GM23248 (cell line): Measurements from ENCODE around the gene LARP1. TPM values are rescaled to one million over a fixed set of nuclear protein-coding genes. Genes with fewer than 3 reads are reported as not detected.

Experiments
- DNase-seq: peaks from one replicate; pipeline ENCODE4 v3.0.0-alpha.2; 2015
- H2AFZ ChIP-seq: fragments of 200-600 bp; sonication (generic); 2 replicates; pipeline ENCODE4 v1.6.1; 2016; ENCODE audit warnings: antibody characterized with exemption
- H3F3A ChIP-seq: fragments of 200-600 bp; sonication (generic); 2 replicates; pipeline ENCODE4 v1.6.1; 2016; ENCODE audit warnings: mild to moderate bottlenecking, antibody characterized with exemption, mixed run types; ENCODE audit not compliant: insufficient read depth
- H3K27ac ChIP-seq: fragments of 200-600 bp; sonication (generic); 2 replicates; pipeline ENCODE4 v1.5.1; 2016; ENCODE audit warnings: mild to moderate bottlenecking
- H3K27me3 ChIP-seq: fragments of 200-600 bp; sonication (generic); replicated peaks from 2 replicates; pipeline ENCODE4 v1.6.1; 2016; ENCODE audit warnings: mild to moderate bottlenecking; ENCODE audit not compliant: insufficient read depth
- H3K36me3 ChIP-seq: fragments of 200-600 bp; sonication (generic); 2 replicates; pipeline ENCODE4 v1.6.1; 2016; ENCODE audit warnings: low read depth, mild to moderate bottlenecking
- H3K4me1 ChIP-seq: fragments of 200-600 bp; sonication (generic); 2 replicates; pipeline ENCODE4 v1.6.1; 2016; ENCODE audit warnings: mild to moderate bottlenecking; ENCODE audit not compliant: insufficient read depth
- H3K4me2 ChIP-seq: fragments of 200-600 bp; sonication (generic); one replicate; pipeline ENCODE4 v1.6.1; 2016; ENCODE audit warnings: mild to moderate bottlenecking; ENCODE audit not compliant: unreplicated experiment
- H3K4me3 ChIP-seq: fragments of 200-600 bp; sonication (generic); 2 replicates; pipeline ENCODE4 v1.5.1; 2016; ENCODE audit warnings: mild to moderate bottlenecking
- H3K79me2 ChIP-seq: fragments of 200-600 bp; sonication (generic); 2 replicates; pipeline ENCODE4 v1.6.1; 2016; ENCODE audit warnings: mild to moderate bottlenecking; ENCODE audit not compliant: insufficient read depth
- H3K9ac ChIP-seq: fragments of 200-600 bp; sonication (generic); 2 replicates; pipeline ENCODE4 v1.6.1; 2016; ENCODE audit warnings: mild to moderate bottlenecking
- H3K9me2 ChIP-seq: fragments of 200-600 bp; sonication (generic); 2 replicates; pipeline ENCODE4 v1.6.1; 2016; ENCODE audit warnings: mixed run types, mild to moderate bottlenecking, moderate library complexity; ENCODE audit not compliant: insufficient read depth
- H3K9me3 ChIP-seq: fragments of 200-600 bp; sonication (generic); one replicate; pipeline ENCODE4 v1.6.1; 2017; ENCODE audit warnings: low read depth
- H4K20me1 ChIP-seq: fragments of 200-600 bp; sonication (generic); 2 replicates; pipeline ENCODE4 v1.6.0; 2016; ENCODE audit not compliant: insufficient read depth
- EZH2 ChIP-seq: fragments of 200-600 bp; sonication (generic); IDR thresholded peaks from 2 replicates; pipeline ENCODE4 v1.6.1; 2018; ENCODE audit warnings: antibody characterized with exemption, mild to moderate bottlenecking; ENCODE audit not compliant: insufficient read depth, poor library complexity, severe bottlenecking
- EZH2phosphoT487 ChIP-seq: fragments of 200-600 bp; sonication (generic); IDR thresholded peaks from 2 replicates; pipeline ENCODE4 v1.6.1; 2018; ENCODE audit warnings: antibody characterized with exemption, moderate library complexity, mild to moderate bottlenecking, low read depth; ENCODE audit not compliant: insufficient read depth
- WGBS, 2 experiments: methylation state at CpG; one replicate each; pipeline ENCODE4 v1.1.6; 2015 to 2017; ENCODE audit warnings: low lambda C conversion rate in 2 of 2, low coverage in 1 of 2; ENCODE audit errors: missing lambda C conversion rate in 2 of 2; 5-methylcytosine and 5-hydroxymethylcytosine counted together
- in situ Hi-C: fragments of 300-500 bp; cut with MboI; formaldehyde crosslinking; loops from 2 replicates; pipeline ENCODE4 v1.15.0; 2020
- polyA plus RNA-seq: library from polyadenylated mRNA; unstranded; fragments of >200 nt; fragmentation: Nextera tagmentation; extraction: Ambion mirVana; gene quantifications from 2 replicates; pipeline ENCODE4 v1.2.1, GENCODE V29; 2016
- total RNA-seq: library from RNA; depleted of rRNA; stranded (reverse); fragments of >200 nt; shearing (Covaris generic); gene quantifications from 2 replicates; pipeline ENCODE4 v1.2.3, GENCODE V29; 2014

LARP1 gene
- total and polyA plus RNA-seq, 2 experiments from 2014 or later, result 33.8 to 59.9 TPM

GRCh38 chr5:154770111-154770510, 14.9 kb downstream of the LARP1 start:
- Histone ChIP-seq H3K4me2 (no peak overlapping the region), H3F3A (peaks cover 30% of the 10 kb centered on the region), H4K20me1 (peaks cover 58% of the 10 kb centered on the region), H3K9me3 (no peaks in the 10 kb centered on the region), H3K79me2 (peaks cover 100% of the 10 kb centered on the region), H3K4me1 (peaks cover 34% of the 10 kb centered on the region), H2AFZ (no peak overlapping the region), H3K27ac (no peak overlapping the region), H3K9ac (no peak overlapping the region), H3K36me3 (no peaks in the 10 kb centered on the region), H3K27me3 (no peaks in the 10 kb centered on the region), H3K4me3 (no peak overlapping the region), H3K9me2 (no peaks in the 10 kb centered on the region)
- in situ Hi-C loops, result no loop called here
- WGBS, 2 experiments, result 73 to 80% methylated on average over 2 of the region's 2 CpGs
- TF ChIP-seq EZH2phosphoT487, result no peak
- no peak for TF ChIP-seq EZH2
- DNase-seq, result no peak

- Histone ChIP-seq H3K9me3 (no peaks in the 10 kb centered on the region), H3K27me3 (no peaks in the 10 kb centered on the region), H3K27ac (peak overlapping the region; percentile 66), H3K9me2 (no peaks in the 10 kb centered on the region), H3K79me2 (peaks cover 100% of the 10 kb centered on the region), H3F3A (peaks cover 30% of the 10 kb centered on the region), H2AFZ (no peak overlapping the region), H3K4me2 (peak overlapping the region; percentile 50), H4K20me1 (peaks cover 49% of the 10 kb centered on the region), H3K4me3 (peak overlapping the region; percentile 20), H3K36me3 (no peaks in the 10 kb centered on the region), H3K9ac (peak overlapping the region; percentile 47), H3K4me1 (peaks cover 38% of the 10 kb centered on the region)
- DNase-seq, result peak; percentile 94
- no peak for TF ChIP-seq EZH2
- TF ChIP-seq EZH2phosphoT487, result no peak
- WGBS, 2 experiments, result 5 to 9% methylated on average over 10 of the region's 10 CpGs
- in situ Hi-C loops, result no loop called here
These were observed 16.3 kb downstream of the LARP1 start for GRCh38 chr5:154771383-154771901.

- H3F3A ChIP-seq, result peaks cover 33% of the 10 kb centered on the region
- H3K36me3 ChIP-seq, result no peaks in the 10 kb centered on the region
- H3K9me3 ChIP-seq, result no peaks in the 10 kb centered on the region
- no peak for DNase-seq
- in situ Hi-C loops, result no loop called here
- WGBS, 2 experiments, result 88 to 100% methylated on average over 3 of the region's 3 CpGs
- no peak overlapping the region for H2AFZ ChIP-seq
- no peaks in the 10 kb centered on the region for H3K9me2 ChIP-seq
- H3K27ac ChIP-seq, result 0 out of 2 replicates have a peak overlapping the region, but pooled peaks have one; percentile 66
- peaks cover 100% of the 10 kb centered on the region for H3K79me2 ChIP-seq
- peaks cover 37% of the 10 kb centered on the region for H4K20me1 ChIP-seq
- H3K4me3 ChIP-seq, result no peak overlapping the region
- H3K4me1 ChIP-seq, result peaks cover 41% of the 10 kb centered on the region
- no peaks in the 10 kb centered on the region for H3K27me3 ChIP-seq
- no peak for TF ChIP-seq EZH2phosphoT487
- TF ChIP-seq EZH2, result no peak
- no peak overlapping the region for H3K4me2 ChIP-seq
- no peak overlapping the region for H3K9ac ChIP-seq
These were observed 18.1 kb downstream of the LARP1 start for GRCh38 chr5:154773326-154773725.

GRCh38 chr5:154776167-154776566, 21.0 kb downstream of the LARP1 start:
- no peaks in the 10 kb centered on the region for H3K36me3 ChIP-seq
- peaks cover 43% of the 10 kb centered on the region for H4K20me1 ChIP-seq
- peaks cover 35% of the 10 kb centered on the region for H3F3A ChIP-seq
- no peak overlapping the region for H3K4me2 ChIP-seq
- H3K9ac ChIP-seq, result no peak overlapping the region
- H3K9me3 ChIP-seq, result no peaks in the 10 kb centered on the region
- H3K4me3 ChIP-seq, result no peak overlapping the region
- H3K4me1 ChIP-seq, result peaks cover 34% of the 10 kb centered on the region
- 83 to 84% methylated on average over 1 of the region's 1 CpG for WGBS, 2 experiments
- H3K27ac ChIP-seq, result no peak overlapping the region
- peaks cover 100% of the 10 kb centered on the region for H3K79me2 ChIP-seq
- H2AFZ ChIP-seq, result no peak overlapping the region
- in situ Hi-C loops, result no loop called here
- no peaks in the 10 kb centered on the region for H3K27me3 ChIP-seq
- TF ChIP-seq EZH2 (no peak), EZH2phosphoT487 (no peak)
- DNase-seq, result no peak
- H3K9me2 ChIP-seq, result no peaks in the 10 kb centered on the region
